Measurements from ENCODE around the gene APOBEC3G. TPM values are rescaled to one million over a fixed set of nuclear protein-coding genes. Genes with fewer than 3 reads are reported as not detected.
A peak's percentile ranks its signal among the peaks of the same experiment; 100 is the strongest.

The APOBEC3G gene
- polyA plus RNA-seq, 1 donor (not counting 4 experiments of a cell fraction or from before 2014, with no cell fraction given): 7.8 TPM

DNA sequence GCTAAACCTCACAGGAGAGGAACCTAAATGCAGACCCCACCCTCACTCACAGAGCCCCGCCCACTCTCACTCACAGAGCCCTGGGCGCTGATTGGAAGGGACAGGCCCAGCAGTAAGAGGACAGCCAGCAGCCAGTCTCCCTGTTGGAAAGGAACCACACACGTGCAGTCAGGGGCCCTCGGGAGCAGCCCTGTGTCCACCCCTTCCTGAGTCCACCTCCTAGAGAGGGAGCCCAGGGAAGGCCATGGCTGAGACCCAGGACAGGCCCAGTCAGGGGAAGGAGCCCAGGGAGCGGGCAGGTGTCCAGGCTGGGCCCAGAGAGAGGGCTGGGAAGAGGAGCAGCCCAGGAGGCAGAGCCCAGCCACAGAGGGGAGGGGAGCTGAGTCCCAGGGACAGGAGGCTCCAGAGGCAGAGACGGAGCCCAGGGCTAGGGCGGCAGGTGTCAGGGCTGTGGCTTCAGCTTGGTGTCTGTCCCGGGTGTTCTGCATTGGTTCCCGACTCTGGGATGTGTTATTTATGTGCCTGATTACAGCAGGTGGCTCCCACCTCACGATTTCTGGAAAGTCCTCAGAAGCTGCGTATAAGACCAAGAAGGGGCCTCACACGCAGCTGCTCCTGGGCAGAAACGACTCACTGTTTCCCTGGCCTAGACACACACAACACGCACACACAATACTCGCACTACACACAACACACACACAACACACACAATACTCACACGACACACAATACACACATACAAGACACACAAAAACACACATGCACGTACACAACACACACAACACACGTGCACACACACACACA is 11.0 kb downstream of the APOBEC3G start:
- no peak for DNase-seq (ENCODE audit: low read depth, low spot score)
- no peak overlapping the region for H3K27ac ChIP-seq (ENCODE audit: control insufficient read depth, insufficient read depth, low read length)
- no peaks in the 10 kb centered on the region for H3K27me3 ChIP-seq (ENCODE audit: control insufficient read depth, extremely low read depth, insufficient read depth, low read length)
- H4K20me1 ChIP-seq (ENCODE audit: control insufficient read depth, extremely low read depth, insufficient read depth, low read length): no peaks in the 10 kb centered on the region
- no peaks in the 10 kb centered on the region for H3K9me1 ChIP-seq (ENCODE audit: control insufficient read depth, extremely low read depth, insufficient read depth, low read length)
- no peaks in the 10 kb centered on the region for H3K36me3 ChIP-seq (ENCODE audit: control insufficient read depth in 2 of 2, extremely low read depth in 1 of 2, insufficient read depth in 2 of 2, low read length in 2 of 2)
- no peaks in the 10 kb centered on the region for H3K79me2 ChIP-seq (ENCODE audit: control insufficient read depth, insufficient read depth, low read length)
- H2AFZ ChIP-seq (ENCODE audit: control insufficient read depth, low read length): no peak overlapping the region
- H3K4me3 ChIP-seq (ENCODE audit: control insufficient read depth in 2 of 3, extremely low read depth in 1 of 3, insufficient read depth in 2 of 3, low read depth in 1 of 3, low read length in 3 of 3): no peak overlapping the region
- dilution Hi-C loops (cut with MboI; ENCODE audit: extremely low pct_ligation_motif_present, low sequenced_read_pairs): no loop called here
- H3K4me1 ChIP-seq (ENCODE audit: control insufficient read depth, extremely low read depth, insufficient read depth, low read length): peaks cover 25% of the 10 kb centered on the region
- H3K9me3 ChIP-seq (ENCODE audit: control insufficient read depth, low read depth, low read length): no peaks in the 10 kb centered on the region
- peak; percentile 60 for FAIRE-seq
- no peak for TF ChIP-seq EZH2 (IDR thresholded peaks at IDR 0.05; ENCODE audit: low read length)
- no peak for TF ChIP-seq CTCF (optimal IDR thresholded peaks at IDR 0.05 in 1 of 3, IDR thresholded peaks at IDR 0.05 in 1 of 3, conservative IDR thresholded peaks at IDR 0.05 in 1 of 3; ENCODE audit: extremely low read depth in 1 of 3, insufficient read depth in 2 of 3, low read length in 3 of 3)
- H3K4me2 ChIP-seq (ENCODE audit: control insufficient read depth, extremely low read depth, insufficient read depth, low read depth, low read length): no peak overlapping the region
- H3K9ac ChIP-seq (ENCODE audit: control insufficient read depth, extremely low read depth, insufficient read depth, low read length): no peak overlapping the region

- no peaks in the 10 kb centered on the region for H3K27me3 ChIP-seq (ENCODE audit: control insufficient read depth, extremely low read depth, insufficient read depth, low read length)
- H3K4me2 ChIP-seq (ENCODE audit: control insufficient read depth, extremely low read depth, insufficient read depth, low read depth, low read length): no peak overlapping the region
- H3K9ac ChIP-seq (ENCODE audit: control insufficient read depth, extremely low read depth, insufficient read depth, low read length): no peak overlapping the region
- no peaks in the 10 kb centered on the region for H3K9me1 ChIP-seq (ENCODE audit: control insufficient read depth, extremely low read depth, insufficient read depth, low read length)
- no peaks in the 10 kb centered on the region for H4K20me1 ChIP-seq (ENCODE audit: control insufficient read depth, extremely low read depth, insufficient read depth, low read length)
- no peak overlapping the region for H3K4me3 ChIP-seq (ENCODE audit: control insufficient read depth in 2 of 3, extremely low read depth in 1 of 3, insufficient read depth in 2 of 3, low read depth in 1 of 3, low read length in 3 of 3)
- no peak overlapping the region for H2AFZ ChIP-seq (ENCODE audit: control insufficient read depth, low read length)
- TF ChIP-seq EZH2 (IDR thresholded peaks at IDR 0.05; ENCODE audit: low read length) (no peak), CTCF (optimal IDR thresholded peaks at IDR 0.05 in 1 of 3, IDR thresholded peaks at IDR 0.05 in 1 of 3, conservative IDR thresholded peaks at IDR 0.05 in 1 of 3; ENCODE audit: extremely low read depth in 1 of 3, insufficient read depth in 2 of 3, low read length in 3 of 3) (no peak)
- FAIRE-seq (no peak), DNase-seq (ENCODE audit: low read depth, low spot score) (no peak)
- H3K9me3 ChIP-seq (ENCODE audit: control insufficient read depth, low read depth, low read length): no peaks in the 10 kb centered on the region
- H3K36me3 ChIP-seq (ENCODE audit: control insufficient read depth in 2 of 2, extremely low read depth in 1 of 2, insufficient read depth in 2 of 2, low read length in 2 of 2): no peaks in the 10 kb centered on the region
- no peak overlapping the region for H3K27ac ChIP-seq (ENCODE audit: control insufficient read depth, insufficient read depth, low read length)
- H3K79me2 ChIP-seq (ENCODE audit: control insufficient read depth, insufficient read depth, low read length): no peaks in the 10 kb centered on the region
- peaks cover 25% of the 10 kb centered on the region for H3K4me1 ChIP-seq (ENCODE audit: control insufficient read depth, extremely low read depth, insufficient read depth, low read length)
- dilution Hi-C loops (cut with MboI; ENCODE audit: extremely low pct_ligation_motif_present, low sequenced_read_pairs): no loop called here
Observed at GRCh38 chr22:39088685-39089032, 11.6 kb downstream of the APOBEC3G start.

All from keratinocyte (primary cell).